22Rv1 (cell line): ENCODE results near the gene RGS16.

Experiments
- H3K27ac ChIP-seq: fragments of 450-650 bp; 2 replicates; pipeline ENCODE4 v1.5.1; 2017
- CTCF ChIP-seq: fragments of 450-650 bp; IDR thresholded peaks from 2 replicates; pipeline ENCODE4 v1.5.1; 2017; ENCODE audit warnings: mild to moderate bottlenecking
- ZFX ChIP-seq: fragments of 450-650 bp; IDR thresholded peaks from 2 replicates; pipeline ENCODE4 v1.6.1; 2017; ENCODE audit warnings: antibody characterized with exemption, borderline replicate concordance

Gene RGS16

DNA sequence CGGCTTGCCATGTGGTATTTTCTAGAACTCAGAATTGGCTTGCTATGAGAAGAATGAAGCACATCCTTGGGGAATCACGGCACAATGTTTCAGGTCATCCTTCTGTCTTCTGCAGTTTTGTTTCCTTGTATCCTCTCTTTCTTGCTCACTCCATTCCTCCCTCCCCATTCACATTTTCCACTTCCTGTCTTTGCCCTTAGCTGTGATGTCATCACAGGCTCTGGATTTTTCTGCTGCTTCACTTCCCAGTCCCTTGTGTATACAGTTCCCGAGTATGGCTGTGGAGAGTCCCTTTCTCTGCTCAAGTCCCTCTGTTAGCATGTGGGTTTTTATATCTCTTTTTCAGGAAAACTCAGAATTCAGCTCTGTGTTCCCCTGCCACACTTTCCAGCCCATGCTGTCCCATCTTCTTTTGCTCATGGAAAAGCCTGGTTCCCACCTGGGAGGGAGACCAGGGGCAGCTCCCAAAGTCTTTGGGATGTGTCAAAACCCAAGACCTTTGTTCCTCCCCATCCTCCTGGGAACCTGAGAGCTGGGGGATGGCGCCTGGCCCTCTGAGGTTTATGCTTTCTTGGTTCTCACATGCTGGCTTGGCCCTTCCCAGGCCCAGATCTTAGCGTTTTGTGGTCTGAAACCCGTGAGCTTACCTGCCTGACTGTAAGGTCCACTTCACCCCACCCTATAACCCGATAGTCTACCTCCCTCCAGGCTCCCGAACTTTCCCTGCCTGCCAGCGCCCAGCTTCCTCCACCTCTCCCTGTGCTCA is 4.8 kb upstream of the RGS16 start:
- no peak overlapping the region for H3K27ac ChIP-seq
- TF ChIP-seq CTCF (no peak), ZFX (no peak)

GRCh38 chr1:182608236-182608635 is 4.0 kb upstream of the RGS16 start:
- TF ChIP-seq ZFX, result no peak
- TF ChIP-seq CTCF, result no peak
- no peak overlapping the region for H3K27ac ChIP-seq

GRCh38 chr1:182607566-182607965 is 3.4 kb upstream of the RGS16 start:
- TF ChIP-seq ZFX, result no peak
- no peak for TF ChIP-seq CTCF
- no peak overlapping the region for H3K27ac ChIP-seq

DNA sequence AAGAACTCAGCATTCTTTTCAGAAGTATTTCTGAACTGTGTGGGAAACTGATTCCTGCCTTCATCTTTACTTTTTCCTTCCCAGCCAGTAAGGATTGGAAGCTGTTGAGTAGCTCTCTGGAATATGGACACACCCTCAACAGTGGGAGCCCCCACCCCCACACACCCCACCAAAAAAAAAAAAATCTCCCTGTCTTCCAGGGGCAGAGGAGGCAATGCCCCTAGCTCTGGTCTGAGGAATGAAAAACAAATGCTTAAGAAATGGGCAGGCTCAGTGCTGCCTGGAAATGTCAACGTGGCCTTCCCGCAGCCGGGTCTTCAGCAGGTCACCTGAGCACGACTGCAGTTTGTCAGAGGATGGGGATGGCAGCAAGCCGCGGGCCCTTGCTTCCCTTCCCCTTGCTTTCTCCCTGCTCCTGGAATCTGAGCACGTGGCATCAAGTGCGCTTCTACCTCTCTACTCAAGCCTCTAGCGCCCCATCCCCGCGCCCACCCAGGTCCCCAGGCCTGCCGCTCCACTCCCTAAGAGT is 479 bp downstream of the RGS16 start:
- no peak overlapping the region for H3K27ac ChIP-seq
- no peak for TF ChIP-seq ZFX

DNA sequence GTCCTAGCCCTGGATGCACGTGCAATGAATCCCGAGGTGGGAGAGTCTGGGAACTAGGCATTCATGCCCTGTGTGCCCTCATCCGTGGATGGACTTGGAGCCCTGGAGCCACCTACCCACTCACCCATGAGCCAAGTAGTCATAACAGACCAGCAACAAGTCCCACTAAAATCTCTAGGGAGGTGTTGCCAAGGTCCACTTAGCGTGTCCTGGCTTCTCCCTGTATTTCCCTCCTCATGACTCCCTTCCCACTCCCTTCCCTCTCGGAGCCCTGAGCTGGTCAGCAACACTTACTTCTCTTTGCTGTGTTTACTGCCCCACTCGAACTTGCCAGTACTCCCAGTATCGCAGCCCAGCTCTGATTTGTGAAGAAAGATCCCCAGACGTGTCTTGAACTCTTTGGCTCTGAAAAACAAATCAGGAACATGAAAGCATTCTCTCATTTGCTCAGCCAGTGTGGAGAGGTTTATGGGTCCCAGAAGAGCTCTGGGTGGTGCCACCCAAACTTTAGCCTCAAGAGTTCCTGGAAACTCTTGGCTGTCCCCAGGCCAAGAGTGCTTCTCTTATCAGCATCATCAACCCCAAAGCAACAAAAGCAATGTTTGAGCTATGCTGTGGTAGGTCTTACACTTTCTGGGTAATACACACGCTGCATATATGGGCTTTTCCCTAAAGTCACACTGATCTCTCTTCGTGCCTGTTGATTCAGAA is 1.1 kb downstream of the RGS16 start:
- TF ChIP-seq CTCF, result no peak
- no peak for TF ChIP-seq ZFX
- no peak overlapping the region for H3K27ac ChIP-seq

GRCh38 chr1:182601913-182602312 is 2.3 kb downstream of the RGS16 start:
- no peak for TF ChIP-seq CTCF
- no peak for TF ChIP-seq ZFX
- H3K27ac ChIP-seq, result no peak overlapping the region

DNA sequence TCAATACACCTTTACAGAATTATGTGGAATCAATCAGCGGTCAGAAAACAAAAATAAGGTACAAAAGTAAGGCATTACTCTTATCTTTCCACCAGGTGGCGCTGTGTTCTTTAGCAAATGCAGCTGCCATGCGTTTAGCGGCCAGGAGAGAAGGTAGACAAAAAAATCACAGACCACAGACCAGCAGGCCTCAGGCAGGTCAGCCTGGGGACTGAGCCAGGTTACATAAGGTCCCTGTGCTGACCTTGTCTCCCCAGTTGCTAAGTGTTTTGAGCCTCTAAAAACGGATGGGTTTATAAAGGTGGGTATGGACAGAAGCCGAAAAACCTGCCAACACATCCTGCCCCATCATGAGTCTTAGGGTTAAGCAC is 2.8 kb downstream of the RGS16 start:
- no peak for TF ChIP-seq ZFX
- TF ChIP-seq CTCF, result peak; percentile 92
- no peak overlapping the region for H3K27ac ChIP-seq
